Fibroblast of lung (primary cell): ENCODE measurements around the gene HRAS. TPM values are rescaled to one million over a fixed set of nuclear protein-coding genes. Genes with fewer than 3 reads are reported as not detected.

Experiments
- DNase-seq, 2 donors: peaks; one replicate each; pipeline versions ENCODE4 v3.0.0 to v3.0.0-alpha.2; 2010; ENCODE audit warnings: low read depth in 2 of 2
- H2AFZ ChIP-seq: 2 replicates; pipeline ENCODE4 v1.5.1; 2012; ENCODE audit warnings: low read length, control low read depth, inconsistent platforms
- H3K27ac ChIP-seq: 2 replicates; pipeline ENCODE4 v1.5.1; 2011; ENCODE audit warnings: low read length, control low read depth; ENCODE audit not compliant: insufficient read depth
- H3K27me3 ChIP-seq: 2 replicates; pipeline ENCODE4 v1.5.1; 2011; ENCODE audit warnings: mild to moderate bottlenecking, low read length; ENCODE audit not compliant: control insufficient read depth, insufficient read depth
- H3K36me3 ChIP-seq: 2 replicates; pipeline ENCODE4 v1.5.1; 2011; ENCODE audit warnings: low read length; ENCODE audit not compliant: control insufficient read depth, insufficient read depth
- H3K4me1 ChIP-seq: 2 replicates; pipeline ENCODE4 v1.5.1; 2011; ENCODE audit warnings: low read length; ENCODE audit not compliant: control insufficient read depth, insufficient read depth; ENCODE audit errors: extremely low read depth
- H3K4me2 ChIP-seq: 2 replicates; pipeline ENCODE4 v1.5.1; 2011; ENCODE audit warnings: low read length, control low read depth; ENCODE audit not compliant: insufficient read depth; ENCODE audit errors: extremely low read depth
- H3K4me3 ChIP-seq, 4 experiments: fragments of 200-600 bp in 1 of 4; sonication (generic) in 1 of 4; replicated peaks in 1 of 4; 2 replicates each; pipeline ENCODE4 v1.5.1; 2011 to 2016; ENCODE audit warnings: low read length in 4 of 4, low read depth in 3 of 4, mild to moderate bottlenecking in 3 of 4, control low read depth in 2 of 4, inconsistent platforms in 1 of 4, mixed read lengths in 1 of 4; ENCODE audit not compliant: insufficient read depth in 1 of 4; ENCODE audit errors: control extremely low read depth in 1 of 4
- H3K79me2 ChIP-seq: 2 replicates; pipeline ENCODE4 v1.5.1; 2012; ENCODE audit warnings: mild to moderate bottlenecking, low read length, inconsistent platforms; ENCODE audit not compliant: control insufficient read depth, insufficient read depth
- H3K9ac ChIP-seq: 2 replicates; pipeline ENCODE4 v1.5.1; 2011; ENCODE audit warnings: mild to moderate bottlenecking, low read length, control low read depth; ENCODE audit not compliant: insufficient read depth
- H3K9me3 ChIP-seq: 2 replicates; pipeline ENCODE4 v1.5.1; 2012; ENCODE audit warnings: low read depth, low read length; ENCODE audit not compliant: control insufficient read depth, insufficient read depth
- H4K20me1 ChIP-seq: 2 replicates; pipeline ENCODE4 v1.5.1; 2011; ENCODE audit warnings: low read length; ENCODE audit not compliant: control insufficient read depth, insufficient read depth; ENCODE audit errors: extremely low read depth
- EZH2 ChIP-seq: IDR thresholded peaks from 2 replicates; pipeline ENCODE4 v1.5.1; 2012; ENCODE audit warnings: low read length, control low read depth, mild to moderate bottlenecking; ENCODE audit errors: missing control alignments
- polyA plus RNA-seq, 2 donors: library from polyadenylated mRNA; depleted of rRNA in 1 of 2; stranded (reverse) in 1 of 2; unstranded in 1 of 2; fragments of >200 nt; gene quantifications; 2 replicates each; pipeline ENCODE4 v1.2.1, GENCODE V29; 2011 to 2012; ENCODE audit warnings: missing spikeins in 1 of 2
- total RNA-seq: library from RNA; depleted of rRNA; stranded (reverse); fragments of >200 nt; gene quantifications from 2 replicates; pipeline ENCODE4 v1.2.1, GENCODE V29; 2014
- TF ChIP-seq, protein P1 (sequence below), 2 donors: IDR thresholded peaks in 1 of 2; conservative IDR thresholded peaks in 1 of 2; 1 replicate in 1 of 2; 2 replicates in 1 of 2; pipeline ENCODE4 v1.5.1; 2011 to 2012; ENCODE audit warnings: low read length in 2 of 2, control low read depth in 1 of 2, inconsistent platforms in 1 of 2, low read depth in 1 of 2, mild to moderate bottlenecking in 1 of 2

HRAS gene
- total and polyA plus RNA-seq, 2 donors (not counting 1 experiment from before 2014, with no cell fraction given) = 51.7 to 58.5 TPM

DNA sequence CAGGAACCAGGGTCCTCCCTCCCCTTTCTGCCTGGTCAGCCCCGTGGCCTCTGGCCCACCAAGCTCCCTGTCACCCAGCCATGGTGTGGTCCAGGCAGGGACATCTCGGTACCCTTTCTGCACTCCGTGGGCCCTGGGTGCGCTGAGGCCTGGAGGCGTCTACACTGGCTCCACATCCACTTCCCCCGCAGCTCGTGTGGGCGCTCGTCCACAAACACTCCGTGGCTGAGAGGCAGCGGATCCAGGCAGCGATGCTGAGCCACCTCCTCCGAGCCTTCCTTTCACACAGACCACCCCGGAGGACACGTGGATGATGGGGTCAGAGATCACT, 44.5 kb downstream of the HRAS start:
- Histone ChIP-seq H4K20me1 (no peaks in the 10 kb centered on the region), H3K4me1 (no peaks in the 10 kb centered on the region), H3K27ac (no peak overlapping the region), H3K9me3 (no peaks in the 10 kb centered on the region), H3K79me2 (no peaks in the 10 kb centered on the region), H3K27me3 (no peaks in the 10 kb centered on the region), H3K4me3 (no peak overlapping the region), H2AFZ (no peak overlapping the region), H3K9ac (no peak overlapping the region), H3K4me2 (no peak overlapping the region), H3K36me3 (peaks cover 11% of the 10 kb centered on the region)
- no peak for DNase-seq
- no peak for TF ChIP-seq EZH2
- TF ChIP-seq, protein P1, sequence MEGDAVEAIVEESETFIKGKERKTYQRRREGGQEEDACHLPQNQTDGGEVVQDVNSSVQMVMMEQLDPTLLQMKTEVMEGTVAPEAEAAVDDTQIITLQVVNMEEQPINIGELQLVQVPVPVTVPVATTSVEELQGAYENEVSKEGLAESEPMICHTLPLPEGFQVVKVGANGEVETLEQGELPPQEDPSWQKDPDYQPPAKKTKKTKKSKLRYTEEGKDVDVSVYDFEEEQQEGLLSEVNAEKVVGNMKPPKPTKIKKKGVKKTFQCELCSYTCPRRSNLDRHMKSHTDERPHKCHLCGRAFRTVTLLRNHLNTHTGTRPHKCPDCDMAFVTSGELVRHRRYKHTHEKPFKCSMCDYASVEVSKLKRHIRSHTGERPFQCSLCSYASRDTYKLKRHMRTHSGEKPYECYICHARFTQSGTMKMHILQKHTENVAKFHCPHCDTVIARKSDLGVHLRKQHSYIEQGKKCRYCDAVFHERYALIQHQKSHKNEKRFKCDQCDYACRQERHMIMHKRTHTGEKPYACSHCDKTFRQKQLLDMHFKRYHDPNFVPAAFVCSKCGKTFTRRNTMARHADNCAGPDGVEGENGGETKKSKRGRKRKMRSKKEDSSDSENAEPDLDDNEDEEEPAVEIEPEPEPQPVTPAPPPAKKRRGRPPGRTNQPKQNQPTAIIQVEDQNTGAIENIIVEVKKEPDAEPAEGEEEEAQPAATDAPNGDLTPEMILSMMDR (conservative IDR thresholded peaks at IDR 0.05 in 1 of 2, IDR thresholded peaks at IDR 0.05 in 1 of 2; ENCODE audit: low read depth in 1 of 2, low read length in 2 of 2) = no peak

DNA sequence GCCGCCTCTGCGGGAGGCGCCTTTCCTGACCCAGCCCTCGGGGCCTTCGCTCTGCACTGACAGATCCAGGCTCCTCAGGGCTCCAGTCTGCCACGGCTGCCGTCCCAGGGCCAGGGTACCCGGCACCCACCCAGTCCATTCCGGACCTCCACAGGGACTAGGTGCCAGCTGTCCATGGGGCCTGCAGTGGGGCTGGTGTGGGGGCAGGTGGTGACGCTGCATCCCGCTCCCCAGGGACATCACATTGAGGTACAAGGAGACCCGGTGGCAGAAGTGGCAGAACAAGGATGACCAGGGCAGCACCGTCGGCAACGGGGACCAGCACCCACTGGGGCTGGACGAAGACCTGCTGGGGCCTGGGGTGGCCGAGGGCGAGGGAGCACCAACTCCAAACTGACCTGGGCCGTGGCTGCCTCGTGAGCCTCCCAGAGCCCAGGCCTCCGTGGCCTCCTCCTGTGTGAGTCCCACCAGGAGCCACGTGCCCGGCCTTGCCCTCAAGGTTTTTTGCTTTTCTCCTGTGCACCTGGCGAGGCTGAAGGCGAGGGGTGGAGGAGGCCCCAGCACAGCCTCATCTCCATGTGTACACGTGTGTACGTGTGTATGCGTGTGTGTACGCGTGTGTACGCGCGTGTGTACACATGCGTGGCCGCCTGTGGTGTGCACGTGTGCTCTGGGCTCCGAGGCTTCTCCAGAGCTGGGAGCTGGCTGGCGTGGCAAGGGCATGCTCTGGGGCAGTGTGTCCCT, 45.0 kb downstream of the HRAS start:
- Histone ChIP-seq H3K4me3 (no peak overlapping the region), H3K9ac (no peak overlapping the region), H2AFZ (no peak overlapping the region), H3K27me3 (no peaks in the 10 kb centered on the region), H4K20me1 (no peaks in the 10 kb centered on the region), H3K4me1 (no peaks in the 10 kb centered on the region), H3K36me3 (peaks cover 8% of the 10 kb centered on the region), H3K9me3 (no peaks in the 10 kb centered on the region), H3K79me2 (no peaks in the 10 kb centered on the region), H3K27ac (no peak overlapping the region), H3K4me2 (no peak overlapping the region)
- no peak for TF ChIP-seq EZH2
- TF ChIP-seq, protein P1 (conservative IDR thresholded peaks at IDR 0.05 in 1 of 2, IDR thresholded peaks at IDR 0.05 in 1 of 2; ENCODE audit: low read depth in 1 of 2, low read length in 2 of 2) = no peak
- DNase-seq = no peak

DNA sequence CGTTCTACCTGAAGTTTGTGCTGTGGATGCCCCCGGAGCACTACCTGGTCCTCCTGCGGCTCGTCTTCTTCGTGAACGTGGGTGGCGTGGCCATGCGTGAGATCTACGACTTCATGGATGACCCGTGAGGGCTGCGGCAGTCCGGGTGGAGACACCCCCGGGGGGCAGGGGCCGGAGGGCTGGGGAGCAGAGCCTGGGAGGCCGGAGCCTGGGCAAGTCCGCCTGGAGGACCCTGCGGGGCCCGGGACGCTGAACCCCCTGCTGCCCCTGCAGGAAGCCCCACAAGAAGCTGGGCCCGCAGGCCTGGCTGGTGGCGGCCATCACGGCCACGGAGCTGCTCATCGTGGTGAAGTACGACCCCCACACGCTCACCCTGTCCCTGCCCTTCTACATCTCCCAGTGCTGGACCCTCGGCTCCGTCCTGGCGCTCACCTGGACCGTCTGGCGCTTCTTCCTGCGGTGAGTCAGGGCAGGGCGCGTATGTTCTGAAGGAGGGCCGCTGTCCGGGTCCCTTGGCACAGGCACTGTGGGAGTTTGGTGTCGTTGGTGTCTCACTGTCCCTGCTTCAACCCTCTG, 45.7 kb downstream of the HRAS start:
- Histone ChIP-seq H3K9me3 (no peaks in the 10 kb centered on the region), H3K27ac (no peak overlapping the region), H3K27me3 (no peaks in the 10 kb centered on the region), H3K79me2 (no peaks in the 10 kb centered on the region), H3K4me3 (no peak overlapping the region), H3K9ac (no peak overlapping the region), H2AFZ (no peak overlapping the region), H3K4me2 (no peak overlapping the region), H3K4me1 (no peaks in the 10 kb centered on the region), H4K20me1 (no peaks in the 10 kb centered on the region), H3K36me3 (peaks cover 5% of the 10 kb centered on the region)
- no peak for TF ChIP-seq EZH2
- TF ChIP-seq, protein P1 (conservative IDR thresholded peaks at IDR 0.05 in 1 of 2, IDR thresholded peaks at IDR 0.05 in 1 of 2; ENCODE audit: low read depth in 1 of 2, low read length in 2 of 2) = no peak
- no peak for DNase-seq
